Esophagus muscularis mucosa (tissue), 4 donors: ENCODE data around the gene PHKB. TPM values are rescaled to one million over a fixed set of nuclear protein-coding genes. Genes with fewer than 3 reads are reported as not detected.

Experiments used
- DNase-seq: peaks from one replicate; pipeline ENCODE4 v3.0.0-alpha.2; 2017; ENCODE audit errors: extremely low spot score
- H3K27ac ChIP-seq, 4 donors: fragments of 200-600 bp; sonication (generic); replicated peaks in 1 of 4; 1 replicate in 3 of 4; 2 replicates in 1 of 4; pipeline ENCODE4 v1.5.1; 2016 to 2019; ENCODE audit warnings: mild to moderate bottlenecking in 1 of 4
- H3K27me3 ChIP-seq, 4 donors: fragments of 200-600 bp; sonication (generic); one replicate each; pipeline versions ENCODE4 v1.5.1 to v1.6.0; 2016 to 2019
- H3K36me3 ChIP-seq, 4 donors: fragments of 200-600 bp; sonication (generic); one replicate each; pipeline ENCODE4 v1.5.1; 2016 to 2019
- H3K4me1 ChIP-seq, 4 donors: fragments of 200-600 bp; sonication (generic); one replicate each; pipeline ENCODE4 v1.5.1; 2016 to 2019
- H3K4me3 ChIP-seq, 4 donors: fragments of 200-600 bp; sonication (generic); 1 replicate in 2 of 4; 2 replicates in 2 of 4; pipeline ENCODE4 v1.5.1; 2016 to 2019; ENCODE audit warnings: mild to moderate bottlenecking in 4 of 4, moderate library complexity in 1 of 4
- H3K9me3 ChIP-seq, 4 donors: fragments of 200-600 bp; sonication (generic); 1 replicate in 3 of 4; 2 replicates in 1 of 4; pipeline ENCODE4 v1.5.1; 2016 to 2019
- CTCF ChIP-seq, 3 experiments: fragments of 200-600 bp in 2 of 3; fragments of 450-650 bp in 1 of 3; sonication (generic) in 2 of 3; IDR thresholded peaks; one replicate each; pipeline ENCODE4 v1.5.1; 2017 to 2019; ENCODE audit warnings: antibody characterized with exemption in 3 of 3, mild to moderate bottlenecking in 2 of 3, moderate library complexity in 1 of 3
- EP300 ChIP-seq: sonication (generic); formaldehyde crosslinking; IDR thresholded peaks from one replicate; pipeline ENCODE4 v1.6.1; 2017; ENCODE audit warnings: antibody characterized with exemption
- POLR2A ChIP-seq: fragments of 450-650 bp; IDR thresholded peaks from one replicate; pipeline ENCODE4 v1.6.1; 2017; ENCODE audit warnings: antibody characterized with exemption, moderate library complexity, mild to moderate bottlenecking, low read depth
- POLR2AphosphoS5 ChIP-seq, 2 donors: sonication (generic); formaldehyde crosslinking; IDR thresholded peaks; one replicate each; pipeline ENCODE4 v1.6.1; 2017; ENCODE audit warnings: antibody characterized with exemption in 2 of 2
- WGBS: methylation state at CpG from one replicate; pipeline ENCODE4 v1.1.5; 2018; 5-methylcytosine and 5-hydroxymethylcytosine counted together
- intact Hi-C: fragments of 100-400 bp; cut with DNase I; formaldehyde crosslinking; loops from one replicate; pipeline ENCODE4 v1.15.1; 2023
- total RNA-seq, 4 donors: library from RNA; depleted of rRNA; stranded (reverse); fragments of >200 nt; gene quantifications; one replicate each; pipeline versions ENCODE4 v1.1.0 to v1.2.1, GENCODE V29; 2016

The PHKB gene
- total RNA-seq, 4 donors from 2014 or later: 39.4 to 60.6 (median 46.5) TPM

GRCh38 chr16:47565454-47565853, 104.3 kb downstream of the PHKB start:
- H3K27ac ChIP-seq: peak overlapping the region in 2 of 4 donors; percentile 27 to 45
- DNase-seq: peak; percentile 92
- no peak overlapping the region for H3K4me3 ChIP-seq
- no peaks in the 10 kb centered on the region for H3K9me3 ChIP-seq
- H3K36me3 ChIP-seq: peaks cover 0 to 20% (median 0%) of the 10 kb centered on the region in 4 donors
- intact Hi-C loops: no loop called here
- WGBS: 62% methylated on average over 6 of the region's 6 CpGs
- peaks cover 3 to 8% (median 5%) of the 10 kb centered on the region in 4 donors for H3K4me1 ChIP-seq
- H3K27me3 ChIP-seq: no peaks in the 10 kb centered on the region
- TF ChIP-seq POLR2A: no peak
- no peak for TF ChIP-seq EP300
- no peak for TF ChIP-seq CTCF (IDR thresholded peaks at IDR 0.05)
- TF ChIP-seq POLR2AphosphoS5 (IDR thresholded peaks at IDR 0.05): peak; percentile 10 to 36

- 91% methylated on average over 2 of the region's 2 CpGs for WGBS
- DNase-seq: no peak
- peaks cover 3 to 8% (median 5%) of the 10 kb centered on the region in 4 donors for H3K4me1 ChIP-seq
- H3K36me3 ChIP-seq: peaks cover 0 to 22% (median 0%) of the 10 kb centered on the region in 4 donors
- TF ChIP-seq EP300 (no peak), POLR2AphosphoS5 (IDR thresholded peaks at IDR 0.05) (no peak)
- H3K27ac ChIP-seq: no peak overlapping the region
- no peak overlapping the region for H3K4me3 ChIP-seq
- H3K27me3 ChIP-seq: no peaks in the 10 kb centered on the region
- intact Hi-C loops: no loop called here
- no peaks in the 10 kb centered on the region for H3K9me3 ChIP-seq
Observed at GRCh38 chr16:47567321-47567720, 106.2 kb downstream of the PHKB start.

- H3K4me1 ChIP-seq: peaks cover 3 to 8% (median 5%) of the 10 kb centered on the region in 4 donors
- no peak overlapping the region for H3K27ac ChIP-seq
- no peaks in the 10 kb centered on the region for H3K9me3 ChIP-seq
- no peak overlapping the region for H3K4me3 ChIP-seq
- peaks cover 0 to 21% (median 0%) of the 10 kb centered on the region in 4 donors for H3K36me3 ChIP-seq
- intact Hi-C loops: no loop called here
- H3K27me3 ChIP-seq: no peaks in the 10 kb centered on the region
- DNase-seq: no peak
- 100% methylated on average over 1 of the region's 1 CpG for WGBS
- no peak for TF ChIP-seq POLR2AphosphoS5 (IDR thresholded peaks at IDR 0.05)
- no peak for TF ChIP-seq CTCF (IDR thresholded peaks at IDR 0.05)
- TF ChIP-seq EP300: no peak
- no peak for TF ChIP-seq POLR2A
Observed at GRCh38 chr16:47568351-47568750, 107.2 kb downstream of the PHKB start.

- no peaks in the 10 kb centered on the region for H3K9me3 ChIP-seq
- no peak for DNase-seq
- no peak overlapping the region for H3K27ac ChIP-seq
- H3K36me3 ChIP-seq: peaks cover 0 to 19% (median 0%) of the 10 kb centered on the region in 4 donors
- H3K4me1 ChIP-seq: no peaks in the 10 kb centered on the region
- H3K27me3 ChIP-seq: no peaks in the 10 kb centered on the region
- H3K4me3 ChIP-seq: no peak overlapping the region
- TF ChIP-seq CTCF (IDR thresholded peaks at IDR 0.05) (no peak), POLR2A (no peak), POLR2AphosphoS5 (IDR thresholded peaks at IDR 0.05) (no peak), EP300 (no peak)
- intact Hi-C loops: no loop called here
Observed at GRCh38 chr16:47571049-47571448, 109.9 kb downstream of the PHKB start.

GRCh38 chr16:47571711-47572110, 110.6 kb downstream of the PHKB start:
- intact Hi-C loops: no loop called here
- peaks cover 0 to 12% (median 0%) of the 10 kb centered on the region in 4 donors for H3K36me3 ChIP-seq
- no peaks in the 10 kb centered on the region for H3K27me3 ChIP-seq
- WGBS: 98% methylated on average over 3 of the region's 3 CpGs
- H3K4me3 ChIP-seq: no peak overlapping the region
- TF ChIP-seq EP300 (no peak), POLR2AphosphoS5 (IDR thresholded peaks at IDR 0.05) (no peak), POLR2A (no peak), CTCF (IDR thresholded peaks at IDR 0.05) (no peak)
- no peaks in the 10 kb centered on the region for H3K9me3 ChIP-seq
- H3K27ac ChIP-seq: no peak overlapping the region
- DNase-seq: no peak
- H3K4me1 ChIP-seq: no peaks in the 10 kb centered on the region
